G401.6 (cell line): ENCODE measurements around the gene RBP4.

Experiments used
- FAIRE-seq: peaks from 2 replicates; lab custom pipeline; 2012; peaks lifted over from hg19 to GRCh38; lab: Jason Lieb, UNC

RBP4 gene

DNA sequence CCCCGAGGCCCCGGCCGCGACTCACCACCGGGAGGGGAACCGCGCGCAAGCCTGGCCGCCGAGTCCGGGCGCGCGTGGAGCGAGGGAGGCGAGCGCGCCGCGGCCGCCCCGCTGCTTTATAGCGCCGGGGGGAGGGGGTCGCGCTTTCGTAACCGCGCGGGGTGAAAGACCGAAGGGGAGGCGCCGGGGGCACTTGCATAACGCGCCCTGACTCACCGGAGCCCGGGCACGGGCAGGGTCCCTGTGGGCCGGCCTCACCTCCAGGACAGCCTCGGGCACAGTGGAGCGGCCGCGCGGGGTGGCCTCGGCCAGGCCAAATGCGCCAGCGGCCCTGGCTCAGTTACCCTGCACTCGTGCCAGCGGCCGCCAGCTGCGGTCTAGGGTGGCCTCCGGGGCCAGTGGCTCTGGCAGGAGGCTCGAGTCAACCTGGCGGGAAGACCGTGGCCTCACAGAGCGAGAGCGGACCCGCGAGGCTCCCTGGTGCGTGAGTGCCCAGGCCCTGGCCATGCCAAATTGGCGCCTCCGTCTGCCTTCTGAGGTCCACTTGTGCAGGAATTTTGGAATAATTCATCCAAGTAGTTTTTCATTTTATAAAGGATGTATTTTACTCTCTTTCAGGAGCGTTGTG, at the start of gene RBP4:
RBP4 (minus strand) TSS at position 90 of the 628 bp plus-strand sequence. CDS start 207 bp downstream, outside the sequence.
- no peak for FAIRE-seq

DNA sequence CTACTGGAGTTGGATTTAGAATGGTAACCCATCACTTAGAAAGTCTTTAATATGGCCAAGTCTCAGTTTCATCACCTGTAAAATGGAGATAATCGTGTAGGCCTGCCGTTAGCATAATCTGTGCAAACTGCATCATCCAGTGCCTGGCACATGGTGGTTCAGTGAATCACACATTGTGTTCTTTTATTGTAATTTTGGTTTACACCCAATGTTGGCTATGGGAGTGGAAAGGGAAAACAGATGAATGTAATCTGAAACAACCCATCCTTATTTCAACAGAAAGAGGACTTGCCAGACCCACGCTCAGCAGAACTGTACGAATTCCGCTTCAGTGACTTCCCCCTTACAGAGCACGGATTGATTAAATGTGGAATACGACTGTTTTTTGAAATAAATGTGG, 38.8 kb upstream of the RBP4 start:
- no peak for FAIRE-seq

DNA sequence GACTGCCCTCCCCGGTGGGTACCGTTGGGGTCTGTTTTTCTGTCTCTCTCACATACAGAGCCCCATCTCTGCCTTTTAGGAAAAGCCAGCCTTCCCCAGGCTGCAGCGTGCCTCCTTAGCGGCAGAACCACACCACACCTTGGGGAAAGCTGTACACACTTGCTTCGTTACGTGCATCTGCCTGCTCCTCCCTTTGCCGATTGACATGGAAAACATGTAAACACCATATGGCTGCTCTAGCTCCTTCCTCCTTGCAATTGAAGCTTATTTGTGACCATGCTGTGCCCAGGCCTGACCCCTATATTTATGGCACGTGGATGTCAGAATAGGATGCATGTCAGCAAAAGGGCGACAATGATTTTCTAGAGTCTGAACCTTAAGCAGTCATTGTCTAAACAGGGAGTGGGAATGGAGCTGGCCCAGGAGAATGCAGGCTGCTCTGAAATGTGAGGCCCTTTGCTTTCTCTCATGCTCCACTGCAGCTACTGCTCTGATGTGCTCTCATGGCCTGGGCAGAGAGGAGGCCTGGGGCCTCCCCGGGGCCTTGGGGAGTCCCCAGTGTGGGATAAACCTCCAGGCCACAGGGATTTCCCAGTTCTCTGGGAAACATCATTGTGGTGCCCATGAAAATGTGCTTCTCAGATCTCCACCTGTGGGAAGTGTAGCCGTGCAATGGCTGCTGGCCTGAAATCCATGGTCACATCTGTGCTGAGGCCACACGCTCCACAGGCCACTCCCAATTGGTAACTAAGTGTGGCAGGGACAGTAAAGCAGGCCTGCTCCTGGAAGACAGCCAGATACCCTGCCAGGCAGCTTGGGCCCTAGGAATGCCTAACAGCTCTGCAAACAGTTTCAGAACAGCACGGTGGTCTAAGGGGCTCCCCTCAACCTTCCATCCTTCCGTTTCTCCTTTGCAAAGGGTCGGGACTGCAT, 29.9 kb upstream of the RBP4 start:
- FAIRE-seq = no peak

DNA sequence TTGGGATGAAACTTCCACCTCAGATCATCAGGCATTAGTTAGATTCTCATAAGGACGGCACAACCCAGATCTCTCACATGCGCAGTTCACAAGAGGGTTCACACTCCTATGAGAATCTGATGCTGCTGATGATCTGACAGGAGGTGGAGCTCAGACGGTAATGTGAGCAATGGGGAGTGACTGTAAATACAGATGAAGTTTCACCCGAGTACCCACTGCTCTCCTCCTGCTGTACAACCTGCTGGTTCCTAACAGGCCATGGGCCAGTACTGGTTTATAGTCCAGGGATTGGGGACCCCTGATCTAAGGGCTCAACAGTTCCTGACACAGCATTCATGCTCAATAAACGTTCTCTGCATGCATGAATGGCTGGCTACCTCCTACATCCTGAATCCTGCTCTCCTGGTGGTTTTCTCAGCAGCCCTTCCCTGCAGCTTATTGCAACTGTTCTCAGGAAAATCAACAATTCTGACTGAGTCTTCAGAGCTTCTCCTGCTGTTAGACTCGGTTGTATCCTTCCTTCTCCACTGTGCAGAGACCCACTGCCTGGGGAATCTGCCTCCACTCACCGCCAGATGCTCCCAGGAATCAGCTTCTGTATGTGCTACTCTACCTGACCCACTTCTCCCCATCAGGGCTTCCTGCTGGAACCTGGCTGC, 28.7 kb upstream of the RBP4 start:
- no peak for FAIRE-seq

GRCh38 chr10:93628858-93629257, 27.8 kb upstream of the RBP4 start:
- FAIRE-seq = no peak

- FAIRE-seq = no peak
Measured at GRCh38 chr10:93622942-93623341, 21.9 kb upstream of the RBP4 start.

GRCh38 chr10:93620925-93621324, 19.9 kb upstream of the RBP4 start:
- no peak for FAIRE-seq

DNA sequence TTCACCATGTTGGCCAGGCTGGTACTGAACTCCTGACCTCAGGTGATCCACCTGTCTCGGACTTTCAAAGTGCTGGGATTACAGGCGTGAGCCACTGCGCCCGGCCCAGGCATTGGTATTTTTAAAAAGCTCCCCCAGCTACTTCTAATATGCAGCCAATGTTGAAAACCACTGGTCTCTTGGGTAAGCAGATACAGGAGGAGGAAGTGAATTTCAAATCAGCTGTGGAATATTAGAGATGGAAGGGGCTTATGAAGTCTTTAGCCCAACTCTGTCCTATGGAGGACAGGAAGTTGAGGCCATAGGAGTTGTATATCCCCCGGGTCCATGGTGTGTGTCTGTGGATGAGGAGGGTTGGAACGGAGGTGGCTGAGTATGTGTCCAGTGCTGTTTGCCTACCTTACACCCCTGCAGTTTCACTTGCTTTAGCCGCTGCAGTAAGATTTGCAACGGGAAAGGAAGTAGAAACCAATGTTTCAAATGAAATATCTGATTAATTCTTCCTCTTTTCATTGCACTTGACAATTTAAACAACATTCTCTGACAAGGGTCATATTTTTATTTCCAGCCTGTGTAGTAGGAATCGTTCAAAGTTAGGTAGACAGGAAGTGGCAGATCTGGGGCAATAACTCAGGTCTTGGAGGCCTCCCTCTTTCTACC, 14.7 kb upstream of the RBP4 start:
- no peak for FAIRE-seq

- FAIRE-seq = no peak
Measured at GRCh38 chr10:93614101-93614825, 13.2 kb upstream of the RBP4 start.

DNA sequence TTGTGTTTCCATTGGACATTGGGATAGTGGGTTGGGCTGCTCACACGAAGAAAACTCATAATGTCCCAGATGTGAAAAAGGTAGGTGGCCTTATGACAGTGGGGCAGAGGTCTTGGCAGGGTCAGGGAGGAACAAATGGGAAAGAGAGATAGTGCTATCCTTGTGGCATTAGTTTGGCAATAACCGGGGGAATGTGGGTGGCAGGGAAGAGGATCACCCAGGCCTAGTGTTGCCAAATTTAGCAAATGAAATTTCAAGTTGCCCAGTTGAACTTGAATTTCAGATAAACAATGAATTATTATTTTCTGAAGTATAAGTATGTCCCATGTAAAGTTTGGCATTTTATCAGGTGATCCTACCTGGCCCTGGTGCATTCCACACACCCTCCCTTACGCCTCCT, 12.1 kb upstream of the RBP4 start:
- no peak for FAIRE-seq

DNA sequence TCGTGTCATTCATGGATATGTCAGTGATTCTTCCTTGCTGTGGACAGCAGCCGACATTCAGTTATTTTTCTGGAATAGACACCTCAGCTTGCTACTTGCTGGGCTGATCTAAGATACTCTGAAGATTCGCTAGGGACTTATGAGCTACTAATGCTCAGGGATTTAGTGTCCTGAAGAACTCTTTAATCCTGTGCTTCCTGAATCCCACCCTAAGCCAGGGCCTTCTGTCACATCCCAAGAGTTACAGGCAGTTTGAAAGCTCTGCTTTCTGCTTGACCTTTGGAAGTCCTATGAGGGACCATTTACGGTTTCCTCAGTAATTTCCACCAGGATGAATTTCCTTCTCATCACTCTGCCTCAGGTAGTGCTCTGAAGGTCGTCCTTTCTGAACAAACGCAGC, 11.3 kb upstream of the RBP4 start, which contains the start of gene PDE6C:
PDE6C (plus strand) TSS at position 227 of the 400 bp plus-strand sequence. CDS start 189 bp downstream, outside the sequence.
- FAIRE-seq = no peak

- no peak for FAIRE-seq
Measured at GRCh38 chr10:93608421-93608820, 7.4 kb upstream of the RBP4 start.

GRCh38 chr10:93604146-93604545, 3.1 kb upstream of the RBP4 start:
- FAIRE-seq = no peak

GRCh38 chr10:93603023-93603422, 2.0 kb upstream of the RBP4 start:
- no peak for FAIRE-seq

GRCh38 chr10:93601774-93602162, 733 bp upstream of the RBP4 start:
- FAIRE-seq = no peak

- no peak for FAIRE-seq
Measured at GRCh38 chr10:93600446-93601145, 439 bp downstream of the RBP4 start.

GRCh38 chr10:93599778-93600177, 1.3 kb downstream of the RBP4 start:
- FAIRE-seq = no peak

DNA sequence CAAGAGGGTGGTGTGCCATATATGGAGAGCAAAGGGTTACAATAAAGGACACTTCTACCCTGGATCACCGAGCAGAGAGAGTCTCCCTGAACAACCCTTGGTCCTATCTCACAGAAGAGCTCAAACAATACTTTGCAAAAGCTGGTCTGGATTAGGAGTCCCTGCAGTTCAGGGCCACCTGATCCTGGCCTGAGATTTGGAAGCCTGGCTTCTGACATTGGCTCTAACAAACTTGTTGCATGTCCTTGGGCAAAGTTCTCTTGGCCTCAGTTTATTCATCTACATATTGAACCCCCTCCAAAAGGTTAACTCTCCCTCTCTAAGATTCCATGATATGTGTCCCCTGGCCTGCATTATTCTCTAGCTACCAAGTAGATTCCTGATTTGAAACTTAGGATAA, 1.7 kb downstream of the RBP4 start:
- no peak for FAIRE-seq

GRCh38 chr10:93598157-93598556, 2.9 kb downstream of the RBP4 start:
- FAIRE-seq = no peak

DNA sequence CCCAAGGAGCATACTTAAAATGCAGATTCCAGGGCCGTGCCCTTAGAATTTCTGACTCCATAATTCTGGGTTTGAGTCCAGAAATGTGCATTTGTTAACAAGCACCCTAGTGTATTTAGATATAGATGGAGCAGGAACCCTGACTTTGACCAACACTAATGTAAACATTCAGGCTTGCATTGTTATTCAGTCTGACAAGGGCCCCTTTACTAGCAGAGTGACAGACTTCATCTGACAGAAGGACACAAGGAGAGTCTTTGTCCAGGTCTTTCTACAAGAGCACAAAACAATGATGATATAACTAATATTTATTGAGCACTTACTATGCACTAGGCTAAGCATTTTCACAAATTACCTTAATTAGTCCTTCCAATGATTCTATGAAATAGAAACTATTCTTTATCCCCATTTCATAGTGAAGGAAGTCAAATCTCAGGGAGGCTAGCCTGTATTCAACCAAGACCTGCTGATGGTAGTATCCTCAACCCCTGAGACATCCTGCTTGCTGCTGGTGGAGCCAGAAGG, 3.9 kb downstream of the RBP4 start:
- FAIRE-seq = no peak

DNA sequence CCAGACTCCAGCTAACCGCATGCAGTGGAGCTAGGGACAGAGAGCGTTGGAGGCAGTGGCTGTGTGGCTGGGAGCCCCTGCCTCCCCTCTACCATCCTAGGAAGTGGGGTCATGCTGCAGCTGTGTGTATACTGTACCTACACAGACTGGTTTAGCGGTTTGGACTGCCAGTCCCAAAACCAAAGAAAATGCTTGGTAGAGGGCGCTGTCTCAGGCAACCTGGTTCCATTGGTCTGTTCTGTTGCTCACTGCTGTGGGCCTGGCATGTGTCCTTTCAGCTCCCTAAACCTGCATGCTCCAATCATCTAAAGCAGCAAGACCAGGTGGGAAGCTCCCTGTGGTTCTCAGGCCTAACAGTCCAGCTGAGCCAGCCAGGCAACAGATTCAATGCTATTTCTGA, 4.5 kb downstream of the RBP4 start:
- no peak for FAIRE-seq
